ENCODE data around the gene ZSCAN10.

DNA sequence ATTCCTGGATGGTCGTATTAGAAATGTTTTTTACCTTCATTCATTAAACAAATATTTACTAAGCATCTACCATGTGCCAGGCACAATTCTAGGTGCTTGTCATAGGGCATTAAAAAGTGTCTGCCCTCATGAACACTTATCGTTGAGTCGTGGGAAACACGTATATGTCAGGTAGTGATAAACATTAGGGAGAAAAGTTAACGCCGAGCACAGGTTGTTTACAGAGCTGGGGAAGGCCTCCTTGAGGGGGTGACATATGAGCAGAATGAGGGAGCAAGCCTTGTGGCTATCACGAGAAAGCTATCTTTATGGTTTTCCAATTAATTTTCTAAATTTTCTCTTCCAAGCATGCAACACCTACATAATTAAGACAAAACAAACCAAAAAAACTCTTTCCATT, 34.8 kb upstream of the ZSCAN10 start:
- TF ChIP-seq POLR2AphosphoS5 (IDR thresholded peaks at IDR 0.05) (no peak), CTCF (IDR thresholded peaks at IDR 0.05) (no peak)

All from gastroesophageal sphincter (tissue), 3 donors.